ENCODE data around the gene PSMB2. TPM values are rescaled to one million over a fixed set of nuclear protein-coding genes. Genes with fewer than 3 reads are reported as not detected.

Gene PSMB2
- total RNA-seq, 1 donor, result 17.2 TPM

DNA sequence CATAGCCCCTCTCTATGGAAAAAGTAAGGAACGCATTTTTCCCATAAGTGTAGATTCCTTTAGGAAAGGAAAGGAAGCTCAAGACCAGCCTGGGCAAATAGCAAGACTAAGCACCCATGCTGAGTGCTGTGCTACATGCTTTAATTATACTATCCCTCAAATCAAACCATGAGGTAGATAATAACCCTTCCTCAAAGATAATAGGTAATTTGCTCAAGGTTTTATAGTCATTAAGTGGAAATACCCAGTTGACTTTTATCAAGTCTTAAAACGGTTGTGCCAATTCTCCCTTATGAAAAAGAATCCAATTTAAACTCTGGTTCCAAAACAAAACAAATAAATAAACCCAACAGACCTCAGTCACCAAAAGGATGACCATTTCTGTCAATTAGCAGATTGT is 87.5 kb downstream of the PSMB2 start:
- H3K4me3 ChIP-seq (ENCODE audit: low read length), result no peak overlapping the region
- H3K4me1 ChIP-seq (ENCODE audit: insufficient read depth, low read length), result peaks cover 30% of the 10 kb centered on the region
- H3K9me3 ChIP-seq (ENCODE audit: low read depth, low read length), result no peaks in the 10 kb centered on the region
- H3K27me3 ChIP-seq (ENCODE audit: insufficient read depth, low read length), result no peaks in the 10 kb centered on the region

Other genes starting within 250 kb of the PSMB2 start
- 29.1 TPM for gene KIAA0319L, start 84.1 kb downstream of the PSMB2 start, total RNA-seq
- gene NCDN, start 83.7 kb downstream of the PSMB2 start, total RNA-seq, result 4.0 TPM
- gene TFAP2E, start 68.2 kb downstream of the PSMB2 start, total RNA-seq, result 0.52 TPM
- 1.8 TPM for gene C1orf216, start 77.4 kb upstream of the PSMB2 start, total RNA-seq
- 0.73 TPM for gene CLSPN, start 128.5 kb upstream of the PSMB2 start, total RNA-seq
- gene AGO4, start 166.5 kb upstream of the PSMB2 start, total RNA-seq, result 22.2 TPM
- 19.0 TPM for gene AGO1, start 241.7 kb upstream of the PSMB2 start, total RNA-seq